ENCODE measurements around the gene LRFN2. TPM values are rescaled to one million over a fixed set of nuclear protein-coding genes. Genes with fewer than 3 reads are reported as not detected.

Gene LRFN2
- total RNA-seq, 1 experiment from 2014 or later, result not detected

GRCh38 chr6:40539853-40540252, 47.3 kb downstream of the LRFN2 start:
- Histone ChIP-seq H3K4me1 (ENCODE audit: low read length) (no peaks in the 10 kb centered on the region), H3K9me3 (ENCODE audit: low read length) (no peaks in the 10 kb centered on the region), H3K27me3 (ENCODE audit: low read length) (no peaks in the 10 kb centered on the region), H3K27ac (ENCODE audit: low read length) (no peak overlapping the region), H3K9ac (ENCODE audit: low read length) (no peak overlapping the region), H3K79me2 (ENCODE audit: low read length) (no peaks in the 10 kb centered on the region), H4K20me1 (ENCODE audit: insufficient read depth, low read depth, low read length) (no peaks in the 10 kb centered on the region), H3K4me2 (ENCODE audit: low read depth, low read length, poor library complexity, severe bottlenecking) (no peak overlapping the region), H3K4me3 (ENCODE audit: low read length) (no peak overlapping the region), H3K9me2 (replicated peaks; ENCODE audit: insufficient read depth, low read length) (no peaks in the 10 kb centered on the region), H2AFZ (ENCODE audit: low read length) (no peak overlapping the region), H3K36me3 (ENCODE audit: insufficient read depth, low read length) (no peaks in the 10 kb centered on the region)
- no peak for DNase-seq

DNA sequence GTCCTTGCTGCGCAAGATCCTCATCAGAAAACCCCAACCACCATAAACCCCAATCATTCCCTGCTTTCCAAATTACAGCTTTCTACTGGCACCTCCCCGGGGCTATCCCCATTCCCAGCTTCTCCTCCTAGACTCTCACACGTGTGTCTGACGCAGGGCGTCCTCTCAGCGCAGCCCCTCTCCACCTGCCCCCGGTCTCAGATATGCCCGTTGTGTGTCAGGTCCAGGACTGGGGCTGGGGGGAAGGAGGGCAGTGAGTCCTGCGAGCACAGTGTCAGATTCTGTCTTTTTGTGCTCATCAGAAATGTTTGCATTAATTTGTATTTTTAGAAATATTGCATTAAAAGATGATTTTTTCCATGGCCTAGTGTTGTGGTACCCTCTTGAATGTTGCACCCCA, 48.6 kb downstream of the LRFN2 start:
- H3K4me3 ChIP-seq (ENCODE audit: low read length), result no peak overlapping the region
- H3K4me1 ChIP-seq (ENCODE audit: low read length), result no peaks in the 10 kb centered on the region
- H3K36me3 ChIP-seq (ENCODE audit: insufficient read depth, low read length), result no peaks in the 10 kb centered on the region
- H3K27ac ChIP-seq (ENCODE audit: low read length), result no peak overlapping the region
- H3K9me3 ChIP-seq (ENCODE audit: low read length), result no peaks in the 10 kb centered on the region
- no peak overlapping the region for H2AFZ ChIP-seq (ENCODE audit: low read length)
- no peaks in the 10 kb centered on the region for H4K20me1 ChIP-seq (ENCODE audit: insufficient read depth, low read depth, low read length)
- no peak overlapping the region for H3K4me2 ChIP-seq (ENCODE audit: low read depth, low read length, poor library complexity, severe bottlenecking)
- no peaks in the 10 kb centered on the region for H3K79me2 ChIP-seq (ENCODE audit: low read length)
- H3K27me3 ChIP-seq (ENCODE audit: low read length), result no peaks in the 10 kb centered on the region
- H3K9ac ChIP-seq (ENCODE audit: low read length), result no peak overlapping the region
- no peaks in the 10 kb centered on the region for H3K9me2 ChIP-seq (replicated peaks; ENCODE audit: insufficient read depth, low read length)
- DNase-seq, result no peak

GRCh38 chr6:40537446-40537845, 49.7 kb downstream of the LRFN2 start:
- Histone ChIP-seq H3K9me3 (ENCODE audit: low read length) (no peaks in the 10 kb centered on the region), H3K4me1 (ENCODE audit: low read length) (no peaks in the 10 kb centered on the region), H3K9me2 (replicated peaks; ENCODE audit: insufficient read depth, low read length) (no peaks in the 10 kb centered on the region), H3K4me3 (ENCODE audit: low read length) (no peak overlapping the region), H3K27ac (ENCODE audit: low read length) (no peak overlapping the region), H3K79me2 (ENCODE audit: low read length) (no peaks in the 10 kb centered on the region), H3K9ac (ENCODE audit: low read length) (no peak overlapping the region), H3K36me3 (ENCODE audit: insufficient read depth, low read length) (no peaks in the 10 kb centered on the region), H3K27me3 (ENCODE audit: low read length) (no peaks in the 10 kb centered on the region), H3K4me2 (ENCODE audit: low read depth, low read length, poor library complexity, severe bottlenecking) (no peak overlapping the region), H4K20me1 (ENCODE audit: insufficient read depth, low read depth, low read length) (no peaks in the 10 kb centered on the region), H2AFZ (ENCODE audit: low read length) (no peak overlapping the region)
- no peak for DNase-seq

- no peak for DNase-seq
- Histone ChIP-seq H3K4me1 (ENCODE audit: low read length) (no peaks in the 10 kb centered on the region), H3K27ac (ENCODE audit: low read length) (no peak overlapping the region), H3K9me2 (replicated peaks; ENCODE audit: insufficient read depth, low read length) (no peaks in the 10 kb centered on the region), H3K4me2 (ENCODE audit: low read depth, low read length, poor library complexity, severe bottlenecking) (no peak overlapping the region), H4K20me1 (ENCODE audit: insufficient read depth, low read depth, low read length) (no peaks in the 10 kb centered on the region), H3K4me3 (ENCODE audit: low read length) (no peak overlapping the region), H3K79me2 (ENCODE audit: low read length) (no peaks in the 10 kb centered on the region), H3K9me3 (ENCODE audit: low read length) (no peaks in the 10 kb centered on the region), H3K27me3 (ENCODE audit: low read length) (peaks cover 3% of the 10 kb centered on the region; the same call in 1 of the 2 replicates), H2AFZ (ENCODE audit: low read length) (no peak overlapping the region), H3K36me3 (ENCODE audit: insufficient read depth, low read length) (no peaks in the 10 kb centered on the region), H3K9ac (ENCODE audit: low read length) (no peak overlapping the region)
Observed at GRCh38 chr6:40536442-40536841, 50.7 kb downstream of the LRFN2 start.

DNA sequence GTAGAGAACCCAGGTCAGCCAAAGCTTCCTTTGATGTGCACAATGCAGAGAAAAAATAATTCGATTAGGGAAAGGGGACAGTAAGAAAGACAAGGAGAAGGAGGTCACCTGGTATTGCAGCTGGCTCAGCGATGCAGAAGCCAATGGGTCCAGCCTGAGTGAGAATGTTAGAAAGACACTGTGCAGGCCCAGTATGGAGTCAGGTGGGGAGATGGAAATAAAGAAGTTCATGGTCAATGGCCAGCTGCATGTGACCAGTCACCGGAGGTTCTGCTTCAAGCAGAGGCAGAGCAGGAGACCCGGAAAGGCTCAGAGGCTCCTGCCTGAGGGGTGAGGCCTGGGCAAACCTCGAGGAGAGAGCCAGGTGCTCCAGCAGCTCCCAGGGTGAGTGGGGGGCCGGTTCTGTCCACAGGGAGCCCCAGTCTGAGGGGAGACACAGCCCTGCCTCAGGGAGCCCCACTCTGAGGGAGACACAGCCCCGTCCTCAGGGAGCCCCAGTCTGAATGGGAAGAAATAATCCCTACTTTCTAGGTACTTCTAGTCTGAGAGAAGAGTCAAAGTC, 51.3 kb downstream of the LRFN2 start:
- no peaks in the 10 kb centered on the region for H4K20me1 ChIP-seq (ENCODE audit: insufficient read depth, low read depth, low read length)
- H3K27ac ChIP-seq (ENCODE audit: low read length), result no peak overlapping the region
- no peak overlapping the region for H2AFZ ChIP-seq (ENCODE audit: low read length)
- no peaks in the 10 kb centered on the region for H3K4me1 ChIP-seq (ENCODE audit: low read length)
- H3K79me2 ChIP-seq (ENCODE audit: low read length), result no peaks in the 10 kb centered on the region
- H3K4me2 ChIP-seq (ENCODE audit: low read depth, low read length, poor library complexity, severe bottlenecking), result no peak overlapping the region
- H3K27me3 ChIP-seq (ENCODE audit: low read length), result peaks cover 3% of the 10 kb centered on the region; the same call in 1 of the 2 replicates
- H3K9me3 ChIP-seq (ENCODE audit: low read length), result no peaks in the 10 kb centered on the region
- no peak for DNase-seq
- H3K9me2 ChIP-seq (replicated peaks; ENCODE audit: insufficient read depth, low read length), result no peaks in the 10 kb centered on the region
- no peaks in the 10 kb centered on the region for H3K36me3 ChIP-seq (ENCODE audit: insufficient read depth, low read length)
- H3K9ac ChIP-seq (ENCODE audit: low read length), result no peak overlapping the region
- H3K4me3 ChIP-seq (ENCODE audit: low read length), result no peak overlapping the region

DNA sequence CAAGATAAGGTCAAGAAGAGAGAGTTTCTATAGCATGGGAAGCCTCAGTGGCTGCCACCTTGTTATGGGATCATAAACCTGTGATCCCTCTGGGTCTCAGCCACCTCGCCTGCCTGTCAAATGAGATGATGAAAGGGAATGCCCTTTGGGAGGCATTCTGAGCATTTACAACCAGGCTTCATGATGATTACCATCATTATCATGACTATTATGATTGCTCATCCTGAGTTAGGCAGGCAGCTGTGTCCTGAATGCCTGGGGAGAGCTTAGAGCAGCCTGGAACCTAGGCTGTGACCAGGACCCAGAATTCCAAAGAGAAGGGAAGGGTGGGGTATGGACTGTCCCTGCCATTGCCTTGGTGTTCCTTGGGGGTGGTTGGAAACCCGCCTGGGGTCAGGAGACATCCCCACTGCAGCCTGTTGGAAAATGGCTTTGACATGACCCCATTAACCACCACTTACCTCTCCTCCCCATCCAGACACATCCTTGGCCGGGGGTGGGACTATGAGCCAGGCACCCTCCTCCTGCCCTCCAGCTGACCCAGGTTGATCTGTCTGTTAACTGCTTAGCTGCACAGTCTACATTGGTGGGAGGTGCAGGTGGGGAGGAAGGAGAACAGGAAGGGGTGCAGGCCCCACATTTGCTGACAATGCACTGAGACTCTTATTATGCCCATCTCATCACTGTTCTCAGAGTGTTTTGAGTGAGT, 51.9 kb downstream of the LRFN2 start:
- DNase-seq, result no peak
- Histone ChIP-seq H4K20me1 (ENCODE audit: insufficient read depth, low read depth, low read length) (no peaks in the 10 kb centered on the region), H3K27ac (ENCODE audit: low read length) (no peak overlapping the region), H3K9ac (ENCODE audit: low read length) (no peak overlapping the region), H3K4me2 (ENCODE audit: low read depth, low read length, poor library complexity, severe bottlenecking) (no peak overlapping the region), H2AFZ (ENCODE audit: low read length) (no peak overlapping the region), H3K4me1 (ENCODE audit: low read length) (no peaks in the 10 kb centered on the region), H3K36me3 (ENCODE audit: insufficient read depth, low read length) (no peaks in the 10 kb centered on the region), H3K4me3 (ENCODE audit: low read length) (no peak overlapping the region), H3K79me2 (ENCODE audit: low read length) (no peaks in the 10 kb centered on the region), H3K9me3 (ENCODE audit: low read length) (no peaks in the 10 kb centered on the region), H3K9me2 (replicated peaks; ENCODE audit: insufficient read depth, low read length) (no peaks in the 10 kb centered on the region), H3K27me3 (ENCODE audit: low read length) (peaks cover 3% of the 10 kb centered on the region; the same call in 1 of the 2 replicates)

DNA sequence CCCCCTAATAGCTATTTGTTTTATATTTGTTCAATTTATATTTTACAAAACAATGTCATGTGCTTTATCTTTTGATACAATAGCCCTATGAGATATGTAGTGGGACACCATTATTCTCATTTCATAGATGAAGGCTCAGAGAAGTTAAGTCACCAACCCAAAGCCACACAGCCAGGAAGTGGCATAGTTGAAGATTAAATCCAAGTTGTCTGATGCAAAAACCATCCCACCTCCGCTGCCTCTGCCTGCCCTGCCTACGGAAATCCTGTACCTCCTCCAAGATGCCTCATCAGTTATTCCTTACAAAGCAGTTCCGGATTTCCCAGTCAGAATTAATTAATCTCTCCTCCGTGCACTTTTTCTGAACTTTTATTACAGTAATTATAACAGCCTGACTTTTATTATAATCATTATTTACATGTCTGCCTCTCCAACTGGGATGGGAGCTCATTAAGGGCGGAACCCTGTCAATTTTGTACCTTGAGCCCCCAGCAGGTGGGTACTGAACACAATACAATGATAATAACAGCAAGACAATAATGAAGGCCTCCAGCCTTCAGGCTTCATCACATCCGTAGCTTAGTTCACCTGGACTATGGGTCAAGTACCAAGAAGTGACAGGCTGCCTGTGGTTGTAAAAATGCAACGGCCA, 54.7 kb downstream of the LRFN2 start:
- Histone ChIP-seq H3K79me2 (ENCODE audit: low read length) (no peaks in the 10 kb centered on the region), H2AFZ (ENCODE audit: low read length) (no peak overlapping the region), H3K9me2 (replicated peaks; ENCODE audit: insufficient read depth, low read length) (no peaks in the 10 kb centered on the region), H3K9me3 (ENCODE audit: low read length) (no peaks in the 10 kb centered on the region), H3K4me1 (ENCODE audit: low read length) (no peaks in the 10 kb centered on the region), H3K4me2 (ENCODE audit: low read depth, low read length, poor library complexity, severe bottlenecking) (no peak overlapping the region), H3K27ac (ENCODE audit: low read length) (no peak overlapping the region), H3K4me3 (ENCODE audit: low read length) (no peak overlapping the region), H3K36me3 (ENCODE audit: insufficient read depth, low read length) (no peaks in the 10 kb centered on the region), H4K20me1 (ENCODE audit: insufficient read depth, low read depth, low read length) (no peaks in the 10 kb centered on the region), H3K9ac (ENCODE audit: low read length) (no peak overlapping the region), H3K27me3 (ENCODE audit: low read length) (peaks cover 3% of the 10 kb centered on the region; the same call in 1 of the 2 replicates)
- no peak for DNase-seq

- Histone ChIP-seq H3K36me3 (ENCODE audit: insufficient read depth, low read length) (no peaks in the 10 kb centered on the region), H3K9me3 (ENCODE audit: low read length) (no peaks in the 10 kb centered on the region), H3K79me2 (ENCODE audit: low read length) (no peaks in the 10 kb centered on the region), H3K27ac (ENCODE audit: low read length) (no peak overlapping the region), H3K4me2 (ENCODE audit: low read depth, low read length, poor library complexity, severe bottlenecking) (no peak overlapping the region), H3K4me1 (ENCODE audit: low read length) (peaks cover 11% of the 10 kb centered on the region), H3K27me3 (ENCODE audit: low read length) (peaks cover 3% of the 10 kb centered on the region; the same call in 1 of the 2 replicates), H3K9ac (ENCODE audit: low read length) (no peak overlapping the region), H3K4me3 (ENCODE audit: low read length) (no peak overlapping the region), H4K20me1 (ENCODE audit: insufficient read depth, low read depth, low read length) (no peaks in the 10 kb centered on the region), H3K9me2 (replicated peaks; ENCODE audit: insufficient read depth, low read length) (no peaks in the 10 kb centered on the region), H2AFZ (ENCODE audit: low read length) (no peak overlapping the region)
- DNase-seq, result no peak
Observed at GRCh38 chr6:40529919-40530318, 57.2 kb downstream of the LRFN2 start.

All from Karpas-422 (cell line).